K562 (cell line): Measurements from ENCODE around the gene EDDM3A. TPM values are rescaled to one million over a fixed set of nuclear protein-coding genes. Genes with fewer than 3 reads are reported as not detected.
"Not testable (repeated sequence)": the region's sequence is repeated elsewhere in the genome, so short reads cannot be mapped to it uniquely, and the experiment has no call there.

Experiments
- ATAC-seq: fragments of 200-7000 bp; cut with Tn5 transposase; 3 replicates; pipeline ENCODE4 v1.9.1; 2020; ENCODE audit warnings: moderate library complexity
- BruUV-seq: library from RNA; stranded (reverse); fragments of 400-500 nt; replicated peaks from 2 replicates; lab custom pipeline; 2021; lab: Mats Ljungman, UMichigan
- CTCF ChIA-PET: fragments of 300-600 bp; formaldehyde crosslinking; extraction: SDS; loops from one replicate; lab custom pipeline; 2021; ENCODE audit warnings: low intra/inter-chr PET ratio; lab: Yijun Ruan, JAX
- POLR2A ChIA-PET: fragments of 300-600, 350-650 bp; sonication (Branson Sonifier 250); formaldehyde crosslinking; extraction: SDS; loops from one replicate; lab custom pipeline; 2021; ENCODE audit warnings: antibody characterized with exemption, inconsistent platforms; lab: Yijun Ruan, JAX
- DNase-seq, 4 experiments: peaks; one replicate each; pipeline versions ENCODE4 v3.0.0 to v3.0.0-alpha.2; 2011 to 2018; ENCODE audit warnings: low spot score in 3 of 4, mixed read lengths in 3 of 4; ENCODE audit errors: extremely low read depth in 1 of 4
- FAIRE-seq: peaks from 2 replicates; lab custom pipeline; 2011; peaks lifted over from hg19 to GRCh38; lab: Jason Lieb, UNC
- H2AFZ ChIP-seq: 2 replicates; pipeline ENCODE4 v1.6.0; 2011; ENCODE audit warnings: low read depth, low read length, control low read depth, inconsistent platforms
- H3K27ac ChIP-seq: fragments of 200-600 bp; 3 replicates; pipeline ENCODE4 v1.8.0; 2011; ENCODE audit warnings: low read depth, mild to moderate bottlenecking, control low read depth, inconsistent platforms, low read length, moderate library complexity, mixed read lengths; ENCODE audit errors: extremely low read depth
- H3K27me3 ChIP-seq, 2 experiments: fragments of 300-600 bp in 1 of 2; 2 replicates in 1 of 2; 3 replicates in 1 of 2; pipeline versions ENCODE4 v1.6.0 to v1.8.0; 2011; ENCODE audit warnings: inconsistent platforms in 2 of 2, low read length in 2 of 2, mild to moderate bottlenecking in 1 of 2, mixed read lengths in 1 of 2, moderate library complexity in 1 of 2; ENCODE audit not compliant: control insufficient read depth in 2 of 2, insufficient read depth in 2 of 2
- H3K36me3 ChIP-seq: fragments of 300-600 bp; 3 replicates; pipeline ENCODE4 v1.8.0; 2011; ENCODE audit warnings: mild to moderate bottlenecking, low read length, inconsistent platforms; ENCODE audit not compliant: control insufficient read depth, insufficient read depth
- H3K4me1 ChIP-seq, 2 experiments: fragments of 200-600 bp in 1 of 2; replicated peaks in 1 of 2; 2 replicates in 1 of 2; 3 replicates in 1 of 2; pipeline versions ENCODE4 v1.5.1 to v1.8.0; 2011; ENCODE audit warnings: inconsistent platforms in 2 of 2, low read length in 2 of 2, mild to moderate bottlenecking in 1 of 2, mixed read lengths in 1 of 2, moderate library complexity in 1 of 2; ENCODE audit not compliant: control insufficient read depth in 2 of 2, insufficient read depth in 2 of 2
- H3K4me2 ChIP-seq: 2 replicates; pipeline ENCODE4 v1.6.1; 2011; ENCODE audit warnings: low read length, control low read depth, inconsistent platforms, mixed read lengths; ENCODE audit not compliant: insufficient read depth
- H3K4me3 ChIP-seq: fragments of 200-600 bp; sonication (generic), shearing (Covaris generic); 2 replicates; pipeline ENCODE4 v1.5.1; 2016; ENCODE audit warnings: control low read depth, inconsistent platforms
- H3K79me2 ChIP-seq: fragments of 200-600 bp; 3 replicates; pipeline ENCODE4 v1.8.0; 2011; ENCODE audit warnings: low read length, inconsistent platforms; ENCODE audit not compliant: control insufficient read depth, insufficient read depth
- H3K9ac ChIP-seq, 2 experiments: 2 replicates each; pipeline versions ENCODE4 v1.6.0 to v1.6.1; 2011; ENCODE audit warnings: low read depth in 2 of 2, low read length in 2 of 2, control low read depth in 1 of 2, inconsistent platforms in 1 of 2, mild to moderate bottlenecking in 1 of 2, mixed read lengths in 1 of 2; ENCODE audit not compliant: insufficient read depth in 1 of 2
- H3K9me1 ChIP-seq: one replicate; pipeline ENCODE4 v1.6.0; 2011; ENCODE audit warnings: inconsistent platforms, mild to moderate bottlenecking, low read length, moderate library complexity; ENCODE audit not compliant: control insufficient read depth, insufficient read depth
- H3K9me3 ChIP-seq: replicated peaks from 2 replicates; pipeline ENCODE4 v1.5.1; 2011; ENCODE audit warnings: low read depth, low read length, inconsistent platforms; ENCODE audit not compliant: control insufficient read depth, insufficient read depth
- H4K20me1 ChIP-seq: replicated peaks from 2 replicates; pipeline ENCODE4 v1.6.1; 2011; ENCODE audit warnings: low read length, inconsistent platforms, mixed read lengths; ENCODE audit not compliant: control insufficient read depth, insufficient read depth
- HMG20A ChIP-seq: fragments of 450-650 bp; formaldehyde crosslinking; conservative IDR thresholded peaks from 2 replicates; pipeline ENCODE4 v1.4.0; 2020; ENCODE audit warnings: mild to moderate bottlenecking, mixed read lengths
- HMGN3 ChIP-seq: IDR thresholded peaks from 2 replicates; pipeline ENCODE4 v1.6.1; 2011; ENCODE audit warnings: borderline replicate concordance, low read depth, mild to moderate bottlenecking, mixed read lengths, low read length; ENCODE audit not compliant: insufficient read length; ENCODE audit errors: extremely low read depth
- NFIC ChIP-seq: fragments of 450-650 bp; IDR thresholded peaks from 2 replicates; pipeline ENCODE4 v1.6.1; 2017; ENCODE audit warnings: mild to moderate bottlenecking, inconsistent platforms
- ZNF146 ChIP-seq: IDR thresholded peaks from one replicate; pipeline ENCODE4 v1.6.1; 2018; ENCODE audit warnings: missing compliant biosample characterization; ENCODE audit not compliant: unreplicated experiment
- ZNF24 ChIP-seq: fragments of 450-650 bp; IDR thresholded peaks from 2 replicates; pipeline ENCODE4 v1.6.1; 2016
- ZNF76 ChIP-seq: fragments of 250-450 bp; sonication (Bioruptor Pico); IDR thresholded peaks from 2 replicates; pipeline ENCODE4 v1.4.0; 2020; ENCODE audit warnings: mild to moderate bottlenecking, moderate library complexity, borderline replicate concordance
- WGBS: fragments of 100-300 bp; shearing (Covaris generic); methylation state at CpG from one replicate; pipeline ENCODE4 v1.1.6; 2016; ENCODE audit warnings: low coverage, mixed read lengths; ENCODE audit not compliant: insufficient coverage; ENCODE audit errors: missing lambda C conversion rate; 5-methylcytosine and 5-hydroxymethylcytosine counted together
- in situ Hi-C: fragments of 300-500 bp; cut with MboI; formaldehyde crosslinking; loops from 4 replicates; pipeline ENCODE4 v1.15.0; 2018; ENCODE audit warnings: inconsistent platforms, mixed read lengths
- intact Hi-C: fragments of 100-400 bp; cut with micrococcal nuclease; formaldehyde crosslinking; loops from 2 replicates; pipeline ENCODE4 v1.14.2; 2022
- polyA plus RNA-seq, 8 experiments: library from polyadenylated mRNA; depleted of rRNA in 4 of 8; stranded (reverse) in 5 of 8; unstranded in 3 of 8; fragments of >200 nt; fragmentation: Nextera tagmentation in 2 of 8; fragmentation: Illumina TruSeq in 1 of 8; extraction: Ambion mirVana in 2 of 8; extraction: Trizol in 1 of 8; gene quantifications; 2 replicates each; pipeline versions ENCODE4 v1.2.1 to v1.2.3, GENCODE V29; 2011 to 2014; ENCODE audit warnings: inconsistent platforms in 1 of 8, missing spikeins in 1 of 8
- total RNA-seq, 7 experiments: library from RNA; depleted of rRNA in 6 of 7; stranded (reverse); fragments of >200 nt in 6 of 7; fragmentation: Illumina TruSeq in 2 of 7; extraction: Trizol in 2 of 7; gene quantifications; 2 replicates each; pipeline versions ENCODE4 v1.2.1 to v1.2.3, GENCODE V29; 2011 to 2021; ENCODE audit warnings: low replicate concordance in 1 of 7
- TF ChIP-seq, protein P1 (sequence below): fragments of 450-650 bp; IDR thresholded peaks from 2 replicates; pipeline ENCODE4 v1.6.1; 2016; ENCODE audit warnings: missing biosample characterization, missing genetic modification characterization

Gene EDDM3A
- total and polyA plus RNA-seq, 9 of the 15 experiments (the other 6 are each of a cell fraction or from before 2014, with no cell fraction given), result not detected

- not testable (repeated sequence) for H4K20me1 ChIP-seq, H3K79me2 ChIP-seq, H3K4me1 ChIP-seq, H2AFZ ChIP-seq, H3K27ac ChIP-seq, BruUV-seq, H3K9me1 ChIP-seq, H3K9ac ChIP-seq, FAIRE-seq, H3K4me2 ChIP-seq, H3K4me3 ChIP-seq, H3K27me3 ChIP-seq, H3K9me3 ChIP-seq, H3K36me3 ChIP-seq, ATAC-seq
- CTCF ChIA-PET, result interaction anchor here (2.9 kb wide), 1 partner anchor 96 kb away, joined by 15 read pairs; no protein-coding TSS in a partner anchor
- 24% methylated on average over 2 of the region's 5 CpGs for WGBS
- TF ChIP-seq NFIC, result peak; percentile 92
- intact Hi-C loops (loop anchor here (2.0 kb wide), 1 partner anchor 41 kb away; no protein-coding TSS in a partner anchor), in situ Hi-C loops (loop anchor here (10.0 kb wide), 1 partner anchor 95 kb away; no protein-coding TSS in a partner anchor)
- POLR2A ChIA-PET, result interaction anchor here (1.3 kb wide), 1 partner anchor 20 kb away, joined by 3 read pairs; no protein-coding TSS in a partner anchor
- peak in 1 of 4 experiments; percentile 12 for DNase-seq
Observed at GRCh38 chr14:20759465-20759864, 13.8 kb downstream of the EDDM3A start.

- intact Hi-C loops (no loop called here), in situ Hi-C loops (no loop called here)
- no peak overlapping the region for H3K4me2 ChIP-seq
- H2AFZ ChIP-seq, result no peak overlapping the region
- no peak overlapping the region for H3K27ac ChIP-seq
- no peaks in the 10 kb centered on the region for H3K79me2 ChIP-seq
- DNase-seq, result no peak
- H4K20me1 ChIP-seq, result no peaks in the 10 kb centered on the region
- CTCF ChIA-PET, result no interaction called here
- H3K4me1 ChIP-seq, result no peaks in the 10 kb centered on the region; a peak in 2 of 5 replicates
- no peaks in the 10 kb centered on the region for H3K36me3 ChIP-seq
- no peaks in the 10 kb centered on the region for H3K9me1 ChIP-seq
- H3K27me3 ChIP-seq, result no peaks in the 10 kb centered on the region
- no TSS peak for BruUV-seq
- POLR2A ChIA-PET, result no interaction called here
- TF ChIP-seq ZNF24 (no peak), ZNF146 (no peak), HMG20A (CRISPR knock-in tag) (no peak), ZNF76 (CRISPR knock-in tag) (no peak), HMGN3 (no peak)
- TF ChIP-seq, protein P1, sequence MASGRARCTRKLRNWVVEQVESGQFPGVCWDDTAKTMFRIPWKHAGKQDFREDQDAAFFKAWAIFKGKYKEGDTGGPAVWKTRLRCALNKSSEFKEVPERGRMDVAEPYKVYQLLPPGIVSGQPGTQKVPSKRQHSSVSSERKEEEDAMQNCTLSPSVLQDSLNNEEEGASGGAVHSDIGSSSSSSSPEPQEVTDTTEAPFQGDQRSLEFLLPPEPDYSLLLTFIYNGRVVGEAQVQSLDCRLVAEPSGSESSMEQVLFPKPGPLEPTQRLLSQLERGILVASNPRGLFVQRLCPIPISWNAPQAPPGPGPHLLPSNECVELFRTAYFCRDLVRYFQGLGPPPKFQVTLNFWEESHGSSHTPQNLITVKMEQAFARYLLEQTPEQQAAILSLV (tag), result no peak
- H3K9me3 ChIP-seq, result no peaks in the 10 kb centered on the region
- no peak for FAIRE-seq
- no peak overlapping the region for H3K4me3 ChIP-seq
- no peak overlapping the region for H3K9ac ChIP-seq
- ATAC-seq, result no peak
Observed at GRCh38 chr14:20760950-20761349, 15.3 kb downstream of the EDDM3A start.
